GM12892 (cell line): ENCODE results near the gene HSD17B4.
"Not testable (repeated sequence)": the region's sequence is repeated elsewhere in the genome, so short reads cannot be mapped to it uniquely, and the experiment has no call there.

ENCODE experiments used
- DNase-seq: peaks from one replicate; pipeline ENCODE4 v3.0.0; 2011; ENCODE audit not compliant: insufficient read length
- FAIRE-seq: peaks from 2 replicates; lab custom pipeline; 2011; peaks lifted over from hg19 to GRCh38; lab: Jason Lieb, UNC
- POLR2A ChIP-seq: IDR thresholded peaks from 2 replicates; pipeline ENCODE4 v1.6.1; 2011; ENCODE audit warnings: low read depth, low read length, control low read depth
- POLR2AphosphoS5 ChIP-seq: IDR thresholded peaks from 2 replicates; pipeline ENCODE4 v1.6.1; 2011; ENCODE audit warnings: low read depth, low read length, control low read depth
- TAF1 ChIP-seq: IDR thresholded peaks from 2 replicates; pipeline ENCODE4 v1.6.1; 2011; ENCODE audit warnings: low read depth, mild to moderate bottlenecking, control low read depth, low read length, borderline replicate concordance

The HSD17B4 gene

DNA sequence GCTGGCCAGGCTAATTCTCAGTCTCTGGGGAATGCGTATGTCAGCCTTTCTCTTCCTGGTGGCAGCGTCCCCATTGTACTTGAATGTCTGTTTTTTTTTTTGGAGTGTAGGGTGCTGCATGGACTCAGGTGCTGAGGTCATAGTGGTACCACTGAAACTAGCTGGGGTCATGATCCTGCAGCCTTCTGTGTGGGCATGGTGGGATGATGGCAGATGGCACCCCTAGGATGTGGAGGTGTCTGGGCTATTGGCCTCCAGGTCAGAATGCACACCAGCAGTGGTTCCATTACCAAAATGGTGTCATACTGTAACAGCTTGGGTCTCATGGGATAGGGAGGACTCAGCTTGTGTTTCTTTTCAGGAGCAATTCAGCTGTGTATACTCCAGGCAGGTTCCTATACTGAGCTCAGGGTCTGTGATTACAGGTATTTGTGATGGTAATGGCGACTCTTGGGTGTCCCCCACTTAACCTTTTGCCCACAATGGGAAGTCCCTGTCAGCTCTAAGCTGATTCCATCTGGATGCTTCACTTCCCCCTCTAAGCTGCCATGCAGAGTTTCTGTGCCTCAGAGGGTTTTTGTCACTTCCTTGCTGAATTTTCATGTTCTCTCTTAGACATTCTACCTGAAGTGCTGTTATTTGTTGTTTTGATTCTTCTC, 17.9 kb downstream of the HSD17B4 start:
- TF ChIP-seq POLR2A (no peak), POLR2AphosphoS5 (no peak), TAF1 (no peak)
- no peak for DNase-seq
- FAIRE-seq, result peak; percentile 91

DNA sequence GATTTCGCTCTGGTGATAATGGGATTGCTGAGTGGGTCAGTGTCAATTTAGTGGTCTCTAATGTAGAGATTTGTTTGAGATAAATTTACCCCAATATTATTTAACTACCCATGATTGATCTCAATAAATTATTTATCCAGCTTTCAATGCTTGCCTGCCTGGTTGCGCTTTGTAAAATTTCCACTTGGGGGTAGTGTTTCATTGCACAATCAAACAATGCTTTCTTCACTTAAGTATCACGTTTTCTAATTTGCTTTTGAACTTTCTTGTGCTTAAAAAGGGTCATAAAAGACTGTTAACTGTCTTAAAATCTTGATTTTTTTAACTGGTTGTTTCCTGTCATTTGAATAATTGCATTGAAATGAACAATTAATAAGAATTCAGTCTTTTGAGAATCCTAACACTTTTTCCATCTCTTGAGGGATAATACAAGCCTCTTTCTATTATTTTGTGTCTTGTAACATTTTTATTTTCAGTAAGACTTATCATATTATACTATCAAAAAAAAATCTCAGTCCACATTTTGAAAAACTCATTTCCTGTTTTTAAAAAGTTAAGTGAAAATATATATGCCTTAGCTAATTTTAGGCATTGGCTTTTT, 18.7 kb downstream of the HSD17B4 start:
- TF ChIP-seq POLR2A (no peak), TAF1 (no peak), POLR2AphosphoS5 (no peak)
- DNase-seq, result no peak
- peak; percentile 9 for FAIRE-seq

DNA sequence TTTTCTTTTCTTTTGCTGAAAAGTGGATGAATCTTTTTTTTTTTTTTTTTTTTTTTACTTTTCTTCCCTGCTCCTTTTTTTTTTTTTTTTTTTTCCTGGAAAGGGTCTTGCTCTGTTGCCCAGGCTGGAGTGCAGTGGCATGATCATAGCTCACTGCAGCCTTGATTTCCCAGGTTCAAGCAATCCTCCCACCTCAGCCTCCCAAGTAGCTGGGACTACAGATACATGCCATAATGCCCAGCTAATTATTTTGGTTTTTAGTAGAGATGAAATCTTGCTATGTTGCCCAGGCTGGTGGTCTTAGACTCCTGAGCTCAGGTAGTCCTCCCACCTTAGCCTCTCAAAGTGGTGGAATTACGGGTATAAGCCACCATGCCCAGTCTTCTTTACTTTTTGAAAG, 20.9 kb downstream of the HSD17B4 start:
- TF ChIP-seq POLR2AphosphoS5 (no peak), TAF1 (no peak), POLR2A (no peak)
- FAIRE-seq, result no peak

DNA sequence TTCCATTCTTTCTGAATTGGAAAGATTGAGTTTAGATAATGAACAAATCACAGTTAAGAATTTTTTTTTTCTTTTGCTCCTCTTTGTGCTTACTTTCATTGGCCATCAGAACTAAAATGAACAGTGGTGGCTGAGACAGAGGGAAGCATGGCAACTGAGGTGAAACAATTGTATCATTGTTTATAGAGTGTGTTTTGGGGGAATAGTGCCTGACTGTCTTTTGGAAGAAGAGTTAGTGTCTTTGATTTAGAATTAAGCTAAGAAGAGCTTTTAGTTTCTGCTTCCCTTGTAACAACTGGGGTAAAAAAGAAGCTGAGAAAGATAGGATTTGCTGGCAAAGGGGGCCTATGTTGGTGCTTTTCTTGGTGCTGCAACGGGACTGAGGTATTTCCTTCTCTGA, 24.0 kb downstream of the HSD17B4 start:
- FAIRE-seq, result no peak
- no peak for TF ChIP-seq TAF1
- no peak for TF ChIP-seq POLR2A
- TF ChIP-seq POLR2AphosphoS5, result no peak
- DNase-seq, result no peak

More for the DNA sequence above, 20.9 kb downstream of the HSD17B4 start:
- DNase-seq, result no peak

DNA sequence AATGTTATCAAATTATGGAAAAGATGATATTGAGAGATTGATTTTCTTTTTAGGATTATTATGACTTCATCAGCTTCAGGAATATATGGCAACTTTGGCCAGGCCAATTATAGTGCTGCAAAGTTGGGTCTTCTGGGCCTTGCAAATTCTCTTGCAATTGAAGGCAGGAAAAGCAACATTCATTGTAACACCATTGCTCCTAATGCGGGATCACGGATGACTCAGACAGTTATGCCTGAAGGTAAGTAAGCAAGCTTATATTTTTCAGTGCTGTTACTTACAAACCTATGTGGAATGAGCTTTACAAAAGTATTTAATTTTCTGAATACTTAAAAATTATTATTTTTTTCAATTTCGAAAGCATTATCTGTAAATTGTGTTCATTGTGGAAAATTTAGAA, 26.5 kb downstream of the HSD17B4 start:
- no peak for TF ChIP-seq POLR2AphosphoS5
- TF ChIP-seq POLR2A, result no peak
- TF ChIP-seq TAF1, result no peak
- no peak for FAIRE-seq

DNA sequence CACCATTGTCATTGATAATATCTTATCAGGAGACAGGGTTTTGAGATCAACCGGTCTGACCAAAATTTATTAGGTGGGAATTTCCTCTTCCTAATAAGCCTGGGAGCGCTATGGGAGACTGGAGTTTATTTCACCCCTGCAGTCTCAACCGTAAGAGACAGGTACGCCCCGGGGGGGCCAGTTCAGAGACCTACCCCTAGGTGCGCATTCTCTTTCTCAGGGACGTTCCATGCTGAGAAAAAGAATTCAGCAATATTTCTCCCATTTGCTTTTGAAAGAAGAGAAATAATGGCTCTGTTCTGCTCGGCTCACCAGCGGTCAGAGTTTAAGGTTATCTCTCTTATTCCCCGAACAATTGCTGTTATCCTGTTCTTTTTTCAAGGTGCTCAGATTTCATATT, 28.3 kb downstream of the HSD17B4 start:
- DNase-seq, FAIRE-seq: not testable (repeated sequence)

More for the DNA sequence above, 26.5 kb downstream of the HSD17B4 start:
- DNase-seq, result no peak

DNA sequence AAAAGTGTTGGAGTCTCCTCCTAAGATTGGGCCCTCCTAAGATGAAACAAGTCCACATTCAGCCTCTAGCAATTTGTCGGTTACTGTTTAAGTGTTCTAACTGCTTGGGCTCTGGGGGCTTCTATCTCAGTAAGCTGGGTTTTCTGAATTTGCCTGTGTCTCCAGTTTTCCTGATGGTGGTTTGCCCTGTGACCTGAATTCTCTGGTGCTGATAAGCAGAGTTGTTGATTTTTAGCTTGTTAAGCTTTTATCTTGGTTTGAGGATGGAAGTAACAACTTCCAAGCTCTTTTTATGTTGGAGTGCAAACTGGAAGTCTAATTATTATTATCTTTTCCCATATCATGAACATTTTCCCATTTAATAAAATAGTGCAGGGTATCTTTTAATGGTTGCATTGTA, 30.9 kb downstream of the HSD17B4 start:
- TF ChIP-seq POLR2AphosphoS5, result no peak
- no peak for TF ChIP-seq TAF1
- no peak for TF ChIP-seq POLR2A
- DNase-seq, result no peak
- no peak for FAIRE-seq

DNA sequence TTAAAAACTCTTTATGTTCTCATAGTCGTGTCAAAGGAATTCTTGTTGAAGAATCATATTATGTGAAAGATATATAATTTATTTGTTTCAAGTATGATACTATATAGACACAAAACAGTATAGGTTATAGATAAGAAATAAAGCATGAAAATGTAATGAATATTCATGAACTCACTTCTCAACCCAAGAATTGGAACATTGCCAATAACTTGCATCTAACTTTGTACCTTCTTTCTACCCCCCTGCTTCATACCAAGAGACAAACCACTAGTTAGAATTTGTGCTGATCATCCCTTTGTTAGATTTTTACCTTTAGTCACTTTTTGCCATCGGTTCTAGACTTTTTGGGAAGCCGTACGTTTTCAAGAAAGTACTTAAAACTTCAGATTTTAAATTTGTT, 32.6 kb downstream of the HSD17B4 start:
- DNase-seq, result no peak
- TF ChIP-seq POLR2AphosphoS5, result no peak
- no peak for FAIRE-seq

DNA sequence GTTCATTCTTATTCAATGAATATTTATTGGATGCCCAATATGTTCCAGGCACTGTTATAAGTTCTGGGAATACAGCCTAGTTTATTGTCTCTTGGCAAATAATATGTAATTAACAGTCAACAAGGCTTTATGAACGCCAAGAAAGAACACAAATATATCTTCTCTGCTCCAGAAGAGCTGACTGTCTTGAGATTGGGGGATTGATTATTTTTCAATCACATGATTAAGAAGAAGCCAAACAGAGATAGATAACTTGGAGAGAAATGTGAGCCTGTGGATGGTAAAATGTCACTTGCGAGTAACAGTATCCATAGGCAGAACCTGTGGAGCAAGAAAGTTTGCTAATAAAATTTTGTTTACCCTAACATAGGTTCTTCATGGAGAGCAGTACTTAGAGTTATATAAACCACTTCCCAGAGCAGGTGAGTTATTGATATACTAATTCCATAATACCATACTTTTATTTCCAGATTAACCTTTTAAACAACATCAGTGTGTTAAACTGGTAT, 49.4 kb downstream of the HSD17B4 start:
- no peak for FAIRE-seq
- DNase-seq, result no peak
- no peak for TF ChIP-seq TAF1
- no peak for TF ChIP-seq POLR2AphosphoS5
- no peak for TF ChIP-seq POLR2A

DNA sequence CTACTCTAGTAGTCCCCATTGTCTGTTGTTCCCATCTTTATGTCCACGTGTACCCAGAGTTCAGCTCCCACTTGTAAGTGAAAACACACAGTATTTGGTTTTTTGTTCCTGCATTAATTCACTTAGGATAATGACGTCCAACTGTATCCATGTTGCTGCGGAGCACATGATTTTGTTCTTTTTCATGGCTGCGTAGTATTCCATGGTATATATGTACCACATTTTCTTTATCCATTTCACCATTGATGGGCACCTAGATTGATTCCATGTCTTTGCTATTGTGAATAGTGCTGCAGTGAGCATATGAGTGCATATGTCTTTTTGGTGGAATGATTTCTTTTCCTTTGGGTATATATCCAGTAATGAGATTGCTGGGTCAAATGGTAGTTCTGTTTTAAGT, 51.6 kb downstream of the HSD17B4 start:
- DNase-seq, FAIRE-seq: not testable (repeated sequence)

DNA sequence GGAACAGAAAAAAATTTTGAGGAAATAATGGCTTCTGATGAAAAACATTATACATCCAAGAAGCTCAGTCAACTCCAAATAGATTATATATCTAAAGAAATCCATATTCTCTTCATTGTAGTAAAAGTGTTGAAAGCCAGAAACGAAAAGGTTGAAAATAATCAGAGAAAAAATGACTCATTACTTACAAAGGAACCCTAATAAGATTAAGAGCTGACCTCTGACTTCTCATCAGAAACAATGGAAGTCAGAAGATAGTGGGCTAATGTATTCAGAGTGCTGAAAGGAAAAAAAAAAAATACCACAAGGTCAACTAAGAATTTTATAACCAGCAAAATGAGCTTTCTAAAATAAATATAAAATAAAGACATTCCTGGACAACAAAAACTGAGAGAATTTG, 60.0 kb downstream of the HSD17B4 start:
- DNase-seq, result no peak
- FAIRE-seq, result no peak
- TF ChIP-seq POLR2A, result no peak
- no peak for TF ChIP-seq TAF1
- TF ChIP-seq POLR2AphosphoS5, result no peak

DNA sequence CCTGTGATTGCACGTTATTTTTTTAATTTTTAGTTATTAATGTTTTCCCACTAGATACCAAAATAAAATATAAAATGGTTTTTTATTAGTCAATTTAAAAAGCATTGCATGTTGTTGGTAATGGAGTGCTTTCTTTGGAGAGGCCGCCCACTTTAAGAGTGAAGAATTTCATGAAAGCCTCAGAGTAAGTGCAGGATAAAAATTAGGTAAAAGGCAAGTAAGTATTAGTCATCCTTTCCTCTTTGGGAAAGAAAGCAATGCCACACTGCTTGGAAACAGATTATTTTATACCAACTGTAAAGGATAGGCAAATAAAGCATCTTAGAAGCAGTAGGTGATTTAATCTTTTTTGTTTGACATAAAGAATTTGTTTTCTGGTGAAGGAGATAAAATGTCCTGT, 62.9 kb downstream of the HSD17B4 start:
- TF ChIP-seq TAF1, result no peak
- TF ChIP-seq POLR2A, result no peak
- TF ChIP-seq POLR2AphosphoS5, result no peak
- DNase-seq, result no peak
- FAIRE-seq, result no peak

DNA sequence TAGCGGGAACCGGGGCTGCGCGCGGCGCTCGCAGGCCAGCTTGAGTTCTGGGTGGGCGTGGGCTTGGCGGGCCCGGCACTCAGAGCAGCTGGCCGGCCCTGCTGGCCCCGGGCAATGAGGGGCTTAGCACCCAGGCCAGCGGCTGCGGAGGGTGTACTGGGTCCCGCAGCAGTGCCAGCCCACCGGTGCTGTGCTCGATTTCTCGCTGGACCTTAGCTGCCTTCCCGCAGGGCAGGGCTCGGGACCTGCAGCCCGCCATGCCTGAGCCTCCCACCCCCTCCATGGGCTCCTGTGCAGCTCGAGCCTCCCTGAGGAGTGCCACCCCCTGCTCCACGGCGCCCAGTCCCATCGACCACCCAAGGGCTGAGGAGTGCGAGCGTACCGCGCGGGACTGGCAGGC, 64.8 kb downstream of the HSD17B4 start:
- not testable (repeated sequence) for FAIRE-seq, DNase-seq
